Left ventricle myocardium inferior (tissue), 1 donor: ENCODE measurements around the gene AGAP1. TPM values are rescaled to one million over a fixed set of nuclear protein-coding genes. Genes with fewer than 3 reads are reported as not detected.

Experiments
- DNase-seq: peaks from one replicate; pipeline ENCODE4 v3.0.0-alpha.2; 2020
- H3K27ac ChIP-seq: fragments of 200-600 bp; replicated peaks from 2 replicates; pipeline ENCODE4 v1.8.0; 2021
- H3K27me3 ChIP-seq: fragments of 200-600 bp; 2 replicates; pipeline ENCODE4 v1.8.0; 2021; ENCODE audit warnings: low read depth
- H3K36me3 ChIP-seq: fragments of 200-600 bp; 2 replicates; pipeline ENCODE4 v1.8.0; 2021
- H3K4me1 ChIP-seq: fragments of 200-600 bp; 2 replicates; pipeline ENCODE4 v1.8.0; 2021
- H3K4me3 ChIP-seq: fragments of 200-600 bp; 2 replicates; pipeline ENCODE4 v1.8.0; 2021; ENCODE audit warnings: mild to moderate bottlenecking, moderate library complexity
- H3K9me3 ChIP-seq: fragments of 200-600 bp; replicated peaks from 2 replicates; pipeline ENCODE4 v1.8.0; 2021
- intact Hi-C: fragments of 100-400 bp; cut with micrococcal nuclease; formaldehyde crosslinking; loops from one replicate; pipeline ENCODE4 v1.11.0; 2022
- total RNA-seq: library from RNA; stranded (reverse); fragmentation: NEBNext Ultra II Directional; extraction: Animal tissue kit (Norgen Biotek cat#: 25700); gene quantifications from one replicate; pipeline ENCODE4 v1.2.1, GENCODE V29; 2021
- TF ChIP-seq, protein P1 (sequence below): fragments of 200-600 bp; IDR thresholded peaks from 2 replicates; pipeline ENCODE4 v1.8.0; 2021; ENCODE audit warnings: antibody characterized with exemption, mild to moderate bottlenecking, borderline replicate concordance
- donor health status: DM: no; HTN: yes; CAD: no; lungs with severe emphysema.

Gene AGAP1
- total RNA-seq, 1 donor from 2014 or later: 18.1 TPM

DNA sequence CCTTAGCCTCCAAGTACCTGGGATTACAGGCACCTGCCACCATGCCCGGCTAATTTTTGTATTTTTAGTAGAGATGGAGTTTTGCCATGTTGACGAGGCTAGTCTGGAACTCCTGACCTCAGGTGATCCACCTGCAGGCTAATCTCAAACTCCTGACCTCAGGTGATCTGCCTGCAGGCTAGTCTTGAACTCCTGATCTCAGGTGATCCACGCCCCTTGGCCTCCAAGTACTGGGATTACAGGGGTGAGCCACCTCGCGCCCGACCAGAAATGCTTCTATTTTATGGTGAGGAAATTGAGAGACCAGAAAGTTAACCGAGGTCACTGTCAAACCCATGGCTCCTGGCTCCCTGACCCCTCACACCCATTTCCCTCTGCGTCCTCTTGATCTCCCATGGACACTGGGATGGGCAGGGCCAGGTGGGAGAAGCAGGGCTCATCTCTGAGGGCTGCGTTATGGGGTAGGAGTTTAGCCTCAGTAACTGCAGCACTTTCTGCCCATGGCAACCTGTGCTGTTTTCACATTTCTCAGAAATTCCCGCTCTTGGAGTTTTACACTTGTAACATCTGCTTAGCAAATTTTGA, 210.0 kb downstream of the AGAP1 start:
- Histone ChIP-seq H3K4me1 (peaks cover 32% of the 10 kb centered on the region), H3K4me3 (no peak overlapping the region), H3K36me3 (no peaks in the 10 kb centered on the region), H3K9me3 (no peaks in the 10 kb centered on the region), H3K27ac (no peak overlapping the region), H3K27me3 (no peaks in the 10 kb centered on the region)
- intact Hi-C loops: no loop called here
- DNase-seq: no peak
- TF ChIP-seq, protein P1, sequence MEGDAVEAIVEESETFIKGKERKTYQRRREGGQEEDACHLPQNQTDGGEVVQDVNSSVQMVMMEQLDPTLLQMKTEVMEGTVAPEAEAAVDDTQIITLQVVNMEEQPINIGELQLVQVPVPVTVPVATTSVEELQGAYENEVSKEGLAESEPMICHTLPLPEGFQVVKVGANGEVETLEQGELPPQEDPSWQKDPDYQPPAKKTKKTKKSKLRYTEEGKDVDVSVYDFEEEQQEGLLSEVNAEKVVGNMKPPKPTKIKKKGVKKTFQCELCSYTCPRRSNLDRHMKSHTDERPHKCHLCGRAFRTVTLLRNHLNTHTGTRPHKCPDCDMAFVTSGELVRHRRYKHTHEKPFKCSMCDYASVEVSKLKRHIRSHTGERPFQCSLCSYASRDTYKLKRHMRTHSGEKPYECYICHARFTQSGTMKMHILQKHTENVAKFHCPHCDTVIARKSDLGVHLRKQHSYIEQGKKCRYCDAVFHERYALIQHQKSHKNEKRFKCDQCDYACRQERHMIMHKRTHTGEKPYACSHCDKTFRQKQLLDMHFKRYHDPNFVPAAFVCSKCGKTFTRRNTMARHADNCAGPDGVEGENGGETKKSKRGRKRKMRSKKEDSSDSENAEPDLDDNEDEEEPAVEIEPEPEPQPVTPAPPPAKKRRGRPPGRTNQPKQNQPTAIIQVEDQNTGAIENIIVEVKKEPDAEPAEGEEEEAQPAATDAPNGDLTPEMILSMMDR: no peak

DNA sequence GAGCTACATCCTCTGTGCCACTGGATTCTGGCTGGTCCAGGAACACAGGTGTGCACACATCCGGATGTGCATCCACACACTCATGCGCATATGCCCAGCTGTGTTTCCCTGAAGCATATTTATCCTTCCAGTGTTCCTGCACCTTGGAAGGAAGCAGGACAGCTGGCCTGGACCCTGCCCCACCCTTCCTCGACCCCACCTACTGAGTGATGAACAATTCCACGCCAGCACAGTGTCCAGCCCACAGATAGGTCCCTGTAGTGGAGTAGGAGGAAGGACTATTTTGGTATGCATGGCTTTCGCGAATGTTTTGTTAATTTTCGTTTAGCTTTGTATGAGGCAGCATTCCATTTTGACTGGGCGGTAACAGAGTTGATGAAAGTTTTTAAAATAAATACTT, 211.5 kb downstream of the AGAP1 start:
- DNase-seq: no peak
- intact Hi-C loops: no loop called here

DNA sequence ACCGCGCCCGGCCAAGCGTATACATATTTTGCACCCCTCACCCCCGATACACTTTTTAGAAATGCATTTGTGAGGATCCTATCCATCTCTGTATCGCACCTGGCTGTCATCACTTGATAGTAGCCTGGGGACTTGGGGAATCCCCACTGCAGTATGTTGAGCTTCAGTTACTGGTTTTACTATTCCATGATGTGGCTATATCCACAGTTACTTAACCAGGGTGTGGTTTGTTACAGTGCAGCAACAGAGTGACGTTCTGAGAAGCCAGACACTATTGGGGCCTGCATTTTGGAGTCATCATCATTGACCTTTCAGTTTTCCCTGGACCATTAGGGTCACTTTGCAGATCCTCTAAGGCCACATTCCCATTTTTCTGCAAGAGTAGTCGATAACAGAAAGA, 212.7 kb downstream of the AGAP1 start:
- H3K4me1 ChIP-seq: peaks cover 29% of the 10 kb centered on the region
- no peak for DNase-seq
- no peak overlapping the region for H3K27ac ChIP-seq
- no peaks in the 10 kb centered on the region for H3K9me3 ChIP-seq
- TF ChIP-seq, protein P1: no peak
- no peaks in the 10 kb centered on the region for H3K27me3 ChIP-seq
- no peak overlapping the region for H3K4me3 ChIP-seq
- H3K36me3 ChIP-seq: peaks cover 8% of the 10 kb centered on the region
- intact Hi-C loops: no loop called here

More for the DNA sequence above, 211.5 kb downstream of the AGAP1 start:
- Histone ChIP-seq H3K27me3 (no peaks in the 10 kb centered on the region), H3K27ac (no peak overlapping the region), H3K4me1 (peaks cover 35% of the 10 kb centered on the region), H3K36me3 (no peaks in the 10 kb centered on the region), H3K9me3 (no peaks in the 10 kb centered on the region), H3K4me3 (no peak overlapping the region)
- TF ChIP-seq, protein P1: no peak

DNA sequence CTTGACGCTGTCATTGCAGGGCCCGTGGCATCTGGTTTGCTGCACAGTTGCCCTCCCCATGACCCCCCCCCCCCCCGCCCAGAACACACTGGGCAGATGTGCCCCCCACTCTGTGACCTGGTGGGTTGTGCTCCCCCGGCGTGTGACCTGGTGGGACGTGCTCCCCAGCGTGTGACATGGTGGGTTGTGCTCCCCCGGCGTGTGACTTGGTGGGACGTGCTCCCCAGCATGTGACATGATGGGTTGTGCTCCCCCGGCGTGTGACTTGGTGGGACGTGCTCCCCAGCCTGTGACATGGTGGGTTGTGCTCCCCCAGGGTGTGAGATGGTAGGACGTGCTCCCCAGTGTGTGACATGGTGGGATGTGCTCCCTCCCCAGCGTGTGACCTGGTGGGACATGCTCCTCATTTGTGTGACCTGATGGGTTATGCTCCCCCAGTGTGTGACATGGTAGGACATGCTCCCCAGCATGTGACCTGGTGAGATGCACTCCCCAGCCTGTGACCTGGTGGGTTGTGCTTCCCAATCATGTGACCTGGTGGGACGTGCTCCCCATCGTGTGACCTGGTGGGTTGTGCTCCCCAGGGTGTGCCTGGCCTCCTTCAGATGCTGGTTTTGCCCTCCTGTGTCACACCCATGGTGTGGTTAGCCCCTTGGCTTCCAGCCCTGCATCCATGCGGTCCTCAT, 213.7 kb downstream of the AGAP1 start:
- Histone ChIP-seq H3K27ac (no peak overlapping the region), H3K4me1 (peaks cover 19% of the 10 kb centered on the region), H3K27me3 (no peaks in the 10 kb centered on the region), H3K9me3 (no peaks in the 10 kb centered on the region), H3K36me3 (peaks cover 10% of the 10 kb centered on the region), H3K4me3 (no peak overlapping the region)
- DNase-seq: no peak
- TF ChIP-seq, protein P1: no peak
- intact Hi-C loops: no loop called here

DNA sequence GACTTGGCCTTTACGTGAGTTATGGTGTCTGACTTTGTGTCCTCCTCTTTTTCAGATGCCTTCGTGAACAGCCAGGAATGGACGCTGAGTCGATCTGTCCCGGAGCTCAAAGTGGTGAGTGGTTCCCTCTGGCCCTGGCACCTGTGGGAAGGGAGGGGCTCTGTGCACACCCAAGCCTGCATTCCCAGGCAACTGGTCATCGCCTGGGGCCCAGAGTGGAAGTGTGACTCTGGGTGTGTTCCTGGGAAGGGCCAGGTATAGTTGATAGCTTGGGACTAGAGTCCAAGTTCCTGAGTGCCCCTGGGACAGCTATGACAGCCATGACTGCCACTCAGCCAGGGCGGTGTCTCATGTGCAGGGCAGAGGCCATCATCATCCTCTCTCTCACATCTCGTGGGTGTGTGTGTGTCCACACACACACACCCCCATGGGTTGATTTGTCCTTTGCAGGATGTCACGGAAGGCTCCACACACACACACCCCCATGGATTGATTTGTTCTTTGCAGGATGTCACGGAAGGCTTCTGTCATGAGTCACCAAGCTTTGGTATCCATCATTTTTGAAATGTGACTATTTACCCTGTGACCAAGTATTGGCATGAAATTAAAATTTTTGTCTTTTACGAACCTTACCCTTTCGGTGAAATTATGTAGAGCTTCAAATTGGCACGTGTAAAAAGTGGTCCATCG, 215.4 kb downstream of the AGAP1 start:
- Histone ChIP-seq H3K4me3 (no peak overlapping the region), H3K9me3 (no peaks in the 10 kb centered on the region), H3K4me1 (peaks cover 8% of the 10 kb centered on the region), H3K27ac (no peak overlapping the region), H3K27me3 (no peaks in the 10 kb centered on the region), H3K36me3 (peaks cover 10% of the 10 kb centered on the region)
- no peak for DNase-seq
- TF ChIP-seq, protein P1: no peak
- intact Hi-C loops: no loop called here
